HCT116 (cell line): ENCODE results near the gene POLR2J. TPM values are rescaled to one million over a fixed set of nuclear protein-coding genes. Genes with fewer than 3 reads are reported as not detected.

Experiments used
- ATAC-seq: fragments of 200-7000 bp; cut with Tn5 transposase; 2 replicates; pipeline ENCODE4 v1.9.1; 2020; ENCODE audit warnings: mild to moderate bottlenecking, moderate library complexity
- BruUV-seq: library from RNA; stranded (reverse); fragments of 400-500 nt; replicated peaks from 2 replicates; lab custom pipeline; 2021; lab: Mats Ljungman, UMichigan
- CTCF ChIA-PET: fragments of 300-600 bp; sonication (Branson Sonifier 250); formaldehyde crosslinking; loops from one replicate; lab custom pipeline; 2021; ENCODE audit warnings: antibody characterized with exemption; lab: Charles Lee
- POLR2A ChIA-PET: fragments of 300-600, 350-600 bp; sonication (Branson Sonifier 250); formaldehyde crosslinking; loops from one replicate; lab custom pipeline; 2021; ENCODE audit warnings: antibody characterized with exemption; lab: Charles Lee
- RAD21 ChIA-PET, 2 experiments: fragments of 300-600 bp; sonication (Branson Sonifier 250); formaldehyde crosslinking; loops; one replicate each; lab custom pipeline; 2023; ENCODE audit warnings: low total read pairs in 2 of 2; ENCODE audit not compliant: uncharacterized antibody in 2 of 2, unreplicated experiment in 2 of 2, low non-redundant PET in 1 of 2; lab: Charles Lee
- DNase-seq: peaks from one replicate; pipeline ENCODE4 v3.0.0-alpha.2; 2010; ENCODE audit warnings: low read depth, low spot score
- H2AFZ ChIP-seq: fragments of 200-600 bp; shearing (Covaris generic), sonication (generic); 2 replicates; pipeline ENCODE4 v1.6.1; 2017; ENCODE audit warnings: low read depth, mixed run types, mixed read lengths, antibody characterized with exemption, low read length; ENCODE audit not compliant: poor library complexity, severe bottlenecking
- H3K27ac ChIP-seq: 2 replicates; pipeline ENCODE4 v1.5.1; 2012; ENCODE audit warnings: low read depth, low read length
- H3K27me3 ChIP-seq: fragments of 200-600 bp; sonication (generic); 2 replicates; pipeline ENCODE4 v1.6.1; 2016; ENCODE audit warnings: mixed run types, low read length, mixed read lengths; ENCODE audit not compliant: insufficient read depth
- H3K36me3 ChIP-seq, 2 experiments: fragments of 200-500 bp in 1 of 2; fragments of 200-600 bp in 1 of 2; sonication (Bioruptor generic) in 1 of 2; sonication (generic) in 1 of 2; 2 replicates each; pipeline versions ENCODE4 v1.5.1 to v1.6.1; 2014 to 2016; ENCODE audit warnings: low read length in 2 of 2, inconsistent platforms in 1 of 2, mixed read lengths in 1 of 2, mixed run types in 1 of 2; ENCODE audit not compliant: insufficient read depth in 2 of 2, control insufficient read depth in 1 of 2
- H3K4me1 ChIP-seq, 2 experiments: fragments of 200-600 bp in 1 of 2; sonication (generic) in 1 of 2; 2 replicates each; pipeline versions ENCODE4 v1.5.1 to v1.6.1; 2012 to 2017; ENCODE audit warnings: low read length in 2 of 2, inconsistent platforms in 1 of 2, mild to moderate bottlenecking in 1 of 2, mixed read lengths in 1 of 2, mixed run types in 1 of 2, moderate library complexity in 1 of 2; ENCODE audit not compliant: insufficient read depth in 2 of 2, control insufficient read depth in 1 of 2
- H3K4me2 ChIP-seq: fragments of 200-600 bp; sonication (generic); 2 replicates; pipeline ENCODE4 v1.6.1; 2017; ENCODE audit warnings: mixed run types, low read length, mixed read lengths
- H3K4me3 ChIP-seq, 2 experiments: fragments of 200-600 bp in 1 of 2; sonication (generic) in 1 of 2; replicated peaks in 1 of 2; 2 replicates each; pipeline ENCODE4 v1.5.1; 2011 to 2016; ENCODE audit warnings: low read length in 2 of 2, control low read depth in 1 of 2, low read depth in 1 of 2, mild to moderate bottlenecking in 1 of 2, mixed read lengths in 1 of 2, mixed run types in 1 of 2
- H3K79me2 ChIP-seq: fragments of 200-600 bp; sonication (generic); 2 replicates; pipeline ENCODE4 v1.6.1; 2017; ENCODE audit warnings: mild to moderate bottlenecking, mixed run types, low read length, moderate library complexity, mixed read lengths; ENCODE audit not compliant: insufficient read depth
- H3K9ac ChIP-seq: fragments of 200-600 bp; sonication (generic); 2 replicates; pipeline ENCODE4 v1.6.1; 2016; ENCODE audit warnings: low read length, mixed read lengths
- H3K9me2 ChIP-seq: fragments of 200-600 bp; sonication (generic), shearing (Covaris generic); 2 replicates; pipeline ENCODE4 v1.6.1; 2017; ENCODE audit warnings: mixed run types, mild to moderate bottlenecking, moderate library complexity; ENCODE audit not compliant: insufficient read depth
- H3K9me3 ChIP-seq, 2 experiments: fragments of 200-500 bp in 1 of 2; fragments of 200-600 bp in 1 of 2; sonication (Bioruptor generic) in 1 of 2; sonication (generic) in 1 of 2; 2 replicates each; pipeline ENCODE4 v1.6.1; 2014 to 2017; ENCODE audit warnings: low read length in 2 of 2, mixed read lengths in 2 of 2, inconsistent platforms in 1 of 2, low read depth in 1 of 2, mild to moderate bottlenecking in 1 of 2, mixed run types in 1 of 2, moderate library complexity in 1 of 2; ENCODE audit not compliant: control insufficient read depth in 1 of 2, insufficient read depth in 1 of 2
- H4K20me1 ChIP-seq: fragments of 200-600 bp; sonication (generic), shearing (Covaris generic); 2 replicates; pipeline ENCODE4 v1.6.1; 2017; ENCODE audit warnings: mixed run types, mild to moderate bottlenecking, moderate library complexity; ENCODE audit not compliant: insufficient read depth
- CEBPB ChIP-seq: IDR thresholded peaks from 2 replicates; pipeline ENCODE4 v1.6.1; 2012; ENCODE audit warnings: low read depth
- CTCF ChIP-seq, 3 experiments: fragments of 200-600 bp in 1 of 3; sonication (generic) in 1 of 3; IDR thresholded peaks in 2 of 3; conservative IDR thresholded peaks in 1 of 3; 2 replicates each; pipeline ENCODE4 v1.5.1; 2012 to 2017; ENCODE audit warnings: low read depth in 2 of 3, low read length in 2 of 3, antibody characterized with exemption in 1 of 3, borderline replicate concordance in 1 of 3, control low read depth in 1 of 3, mild to moderate bottlenecking in 1 of 3, mixed read lengths in 1 of 3, mixed run types in 1 of 3, moderate library complexity in 1 of 3; ENCODE audit not compliant: insufficient read depth in 1 of 3
- EGR1 ChIP-seq: IDR thresholded peaks from 2 replicates; pipeline ENCODE4 v1.6.1; 2012; ENCODE audit warnings: low read depth
- EZH2 ChIP-seq: fragments of 200-600 bp; sonication (generic); IDR thresholded peaks from 2 replicates; pipeline ENCODE4 v1.6.1; 2017; ENCODE audit warnings: antibody characterized with exemption, mixed run types
- JUND ChIP-seq: IDR thresholded peaks from 2 replicates; pipeline ENCODE4 v1.6.1; 2012
- RAD21 ChIP-seq: IDR thresholded peaks from 2 replicates; pipeline ENCODE4 v1.6.1; 2012; ENCODE audit warnings: low read depth, mild to moderate bottlenecking
- REST ChIP-seq: IDR thresholded peaks from 2 replicates; pipeline ENCODE4 v1.6.1; 2012; ENCODE audit warnings: low read depth
- SP1 ChIP-seq: IDR thresholded peaks from 2 replicates; pipeline ENCODE4 v1.6.1; 2012; ENCODE audit warnings: low read depth
- TCF7L2 ChIP-seq: IDR thresholded peaks from 2 replicates; pipeline ENCODE4 v1.7.0; 2011; ENCODE audit warnings: borderline replicate concordance, inconsistent platforms; ENCODE audit not compliant: insufficient read depth, insufficient read length; ENCODE audit errors: extremely low read depth
- ZBTB33 ChIP-seq: IDR thresholded peaks from 2 replicates; pipeline ENCODE4 v1.6.1; 2011; ENCODE audit warnings: mild to moderate bottlenecking, low read length, moderate library complexity; ENCODE audit not compliant: insufficient replicate concordance; ENCODE audit errors: extremely low read depth
- ZFX ChIP-seq: fragments of 450-650 bp; IDR thresholded peaks from 2 replicates; pipeline ENCODE4 v1.6.1; 2017
- intact Hi-C: fragments of 100-400 bp; cut with micrococcal nuclease; formaldehyde crosslinking; loops from 2 replicates; pipeline ENCODE4 v1.10.0; 2022
- total RNA-seq: library from RNA; stranded (reverse); gene quantifications from one replicate; pipeline ENCODE4 v1.2.1, GENCODE V29; 2021; ENCODE audit not compliant: unreplicated experiment

The POLR2J gene
- total RNA-seq, 1 experiment from 2014 or later: 54.9 TPM

GRCh38 chr7:102452451-102452850, 26.3 kb downstream of the POLR2J start:
- no peaks in the 10 kb centered on the region for H4K20me1 ChIP-seq
- H3K9me3 ChIP-seq: no peaks in the 10 kb centered on the region
- no peaks in the 10 kb centered on the region for H3K27me3 ChIP-seq
- H3K4me1 ChIP-seq: peaks cover 25 to 32% of the 10 kb centered on the region in 2 experiments
- ATAC-seq: no peak
- TF ChIP-seq ZFX: no peak
- TF ChIP-seq EZH2: no peak
- TF ChIP-seq CTCF (IDR thresholded peaks at IDR 0.05 in 2 of 3, conservative IDR thresholded peaks at IDR 0.05 in 1 of 3; ENCODE audit: borderline replicate concordance in 1 of 3, insufficient read depth in 1 of 3, low read depth in 2 of 3, low read length in 2 of 3): no peak
- TF ChIP-seq CEBPB: no peak
- no peak for TF ChIP-seq TCF7L2
- no peak for TF ChIP-seq ZBTB33
- TF ChIP-seq SP1: no peak
- no peak for TF ChIP-seq EGR1
- TF ChIP-seq REST: no peak
- TF ChIP-seq RAD21: no peak
- TF ChIP-seq JUND: no peak
- DNase-seq: no peak
- H3K4me3 ChIP-seq: no peak overlapping the region
- H3K36me3 ChIP-seq: peaks cover 0 to 4% of the 10 kb centered on the region in 2 experiments; a peak in 3 of 4 replicates
- H3K4me2 ChIP-seq: no peak overlapping the region
- no peak overlapping the region for H3K9ac ChIP-seq
- no peaks in the 10 kb centered on the region for H3K9me2 ChIP-seq
- POLR2A ChIA-PET: no interaction called here
- CTCF ChIA-PET: no interaction called here
- no peak overlapping the region for H3K27ac ChIP-seq
- H2AFZ ChIP-seq: no peak overlapping the region
- no peaks in the 10 kb centered on the region for H3K79me2 ChIP-seq
- RAD21 ChIA-PET: no interaction called here
- intact Hi-C loops: loop anchor here (5.0 kb wide), 1 partner anchor 175 kb away; no protein-coding TSS in a partner anchor
- no TSS peak for BruUV-seq
